Glutamatergic neuron (in vitro differentiated cells): ENCODE results near the gene MYDGF. TPM values are rescaled to one million over a fixed set of nuclear protein-coding genes. Genes with fewer than 3 reads are reported as not detected.

Source experiments
- DNase-seq: peaks from one replicate; pipeline ENCODE4 v3.0.0; 2022
- H3K27ac Mint-ChIP-seq: one replicate; pipeline ENCODE4 v1.8.0; 2020; ENCODE audit warnings: mild to moderate bottlenecking, mixed read lengths, inconsistent platforms; ENCODE audit not compliant: unreplicated experiment
- H3K27me3 Mint-ChIP-seq: one replicate; pipeline ENCODE4 v1.8.0; 2020; ENCODE audit warnings: mild to moderate bottlenecking, moderate library complexity, mixed read lengths, inconsistent platforms; ENCODE audit not compliant: unreplicated experiment
- H3K36me3 Mint-ChIP-seq: one replicate; pipeline ENCODE4 v1.8.0; 2020; ENCODE audit warnings: mild to moderate bottlenecking, mixed read lengths, inconsistent platforms; ENCODE audit not compliant: unreplicated experiment
- H3K4me1 Mint-ChIP-seq: one replicate; pipeline ENCODE4 v1.8.0; 2020; ENCODE audit warnings: mild to moderate bottlenecking, low read depth, mixed read lengths, inconsistent platforms; ENCODE audit not compliant: unreplicated experiment
- H3K4me3 Mint-ChIP-seq: one replicate; pipeline ENCODE4 v1.8.0; 2020; ENCODE audit warnings: mild to moderate bottlenecking, mixed read lengths, inconsistent platforms; ENCODE audit not compliant: unreplicated experiment
- H3K9me3 Mint-ChIP-seq: one replicate; pipeline ENCODE4 v1.8.0; 2020; ENCODE audit warnings: mild to moderate bottlenecking, moderate library complexity, mixed read lengths, inconsistent platforms; ENCODE audit not compliant: unreplicated experiment
- CTCF ChIP-seq: fragments of 200-600 bp; sonication (generic); IDR thresholded peaks from one replicate; pipeline ENCODE4 v1.5.0; 2021; ENCODE audit not compliant: partially characterized antibody, unreplicated experiment
- total RNA-seq: library from RNA; stranded (reverse); fragmentation: NEBNext Ultra II Directional; extraction: Animal tissue kit (Norgen Biotek cat#: 25700); gene quantifications from one replicate; pipeline ENCODE4 v1.2.1, GENCODE V29; 2021; ENCODE audit not compliant: unreplicated experiment

Gene MYDGF
- total RNA-seq, 1 donor from 2014 or later = 32.6 TPM

GRCh38 chr19:4619668-4620294, 50.4 kb downstream of the MYDGF start:
- H3K27ac Mint-ChIP-seq = no peak overlapping the region
- H3K27me3 Mint-ChIP-seq = peaks cover 4% of the 10 kb centered on the region
- no peak for TF ChIP-seq CTCF
- DNase-seq = no peak
- no peaks in the 10 kb centered on the region for H3K36me3 Mint-ChIP-seq
- H3K4me1 Mint-ChIP-seq = peaks cover 13% of the 10 kb centered on the region
- peaks cover 1% of the 10 kb centered on the region for H3K9me3 Mint-ChIP-seq
- no peak overlapping the region for H3K4me3 Mint-ChIP-seq

- Mint-ChIP-seq H3K4me1 (peaks cover 8% of the 10 kb centered on the region), H3K4me3 (no peak overlapping the region), H3K9me3 (peaks cover 4% of the 10 kb centered on the region), H3K27me3 (peaks cover 5% of the 10 kb centered on the region), H3K36me3 (no peaks in the 10 kb centered on the region), H3K27ac (no peak overlapping the region)
- no peak for DNase-seq
- no peak for TF ChIP-seq CTCF
Observed at GRCh38 chr19:4618019-4618418, 52.1 kb downstream of the MYDGF start.

DNA sequence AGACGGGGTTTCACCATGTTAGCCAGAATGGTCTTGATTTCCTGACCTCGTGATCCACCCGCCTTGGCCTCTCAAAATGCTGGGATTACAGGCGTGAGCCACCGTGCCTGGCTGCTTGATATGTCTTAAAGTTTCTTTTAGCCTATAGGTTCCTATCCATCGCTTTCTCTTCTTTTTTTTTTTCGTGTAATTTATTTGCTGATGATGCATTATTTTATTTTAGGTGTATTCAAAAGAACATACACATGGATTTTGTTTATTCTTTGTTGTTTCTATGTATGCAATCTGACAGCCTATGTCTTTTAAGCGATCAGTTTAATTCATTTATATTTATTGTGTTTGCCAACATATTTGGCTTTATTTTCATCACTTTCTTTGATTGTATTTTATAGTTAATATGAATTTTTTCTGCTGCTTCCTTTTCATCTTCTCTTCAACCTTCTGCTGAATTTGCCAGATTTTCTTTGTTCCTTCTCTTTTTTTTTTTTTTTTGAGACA, 56.8 kb downstream of the MYDGF start:
- H3K4me1 Mint-ChIP-seq = peaks cover 4% of the 10 kb centered on the region
- no peak for DNase-seq
- H3K27ac Mint-ChIP-seq = no peak overlapping the region
- H3K27me3 Mint-ChIP-seq = peaks cover 9% of the 10 kb centered on the region
- peaks cover 4% of the 10 kb centered on the region for H3K9me3 Mint-ChIP-seq
- H3K4me3 Mint-ChIP-seq = no peak overlapping the region
- no peaks in the 10 kb centered on the region for H3K36me3 Mint-ChIP-seq
- no peak for TF ChIP-seq CTCF

DNA sequence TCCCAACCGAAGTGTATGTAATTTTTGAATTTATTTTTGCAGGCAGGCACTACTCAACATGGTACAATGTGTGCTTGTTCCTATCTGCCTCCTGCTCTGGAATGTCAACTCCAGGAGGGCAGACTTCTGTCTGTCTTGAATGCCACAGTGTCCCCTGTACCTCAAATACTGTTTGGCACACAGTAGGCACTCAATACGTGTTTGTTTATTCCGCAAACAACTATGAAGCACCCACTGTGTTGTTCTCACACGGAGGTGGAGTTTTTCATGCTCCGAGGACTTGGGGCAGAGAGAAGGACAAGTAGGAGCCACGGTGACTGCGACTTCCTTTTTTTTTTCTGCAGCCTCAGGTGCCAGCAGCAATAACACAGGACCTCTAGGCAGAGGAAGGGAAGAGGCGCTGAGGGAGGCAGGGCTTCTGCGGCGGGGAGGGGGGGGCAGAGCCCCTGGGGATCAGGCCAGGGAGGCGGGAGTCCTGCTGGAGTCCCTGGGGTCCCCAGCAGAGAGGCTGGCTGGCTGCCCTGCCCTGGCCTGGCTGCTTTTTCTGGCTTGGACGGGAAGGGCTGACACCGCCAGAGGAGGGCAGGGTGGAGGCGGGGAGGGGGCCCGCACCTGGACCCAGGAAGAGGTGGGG, 60.1 kb downstream of the MYDGF start:
- Mint-ChIP-seq H3K4me1 (peaks cover 4% of the 10 kb centered on the region), H3K36me3 (no peaks in the 10 kb centered on the region), H3K9me3 (peaks cover 9% of the 10 kb centered on the region), H3K4me3 (no peak overlapping the region), H3K27me3 (peaks cover 8% of the 10 kb centered on the region), H3K27ac (no peak overlapping the region)
- peak; percentile 54 for DNase-seq
- TF ChIP-seq CTCF = no peak

Other genes with a start within 250 kb of the MYDGF start
- gene UBXN6, start 212.5 kb downstream of the MYDGF start, total RNA-seq = 47.9 TPM
- gene HDGFL2, start 198.0 kb downstream of the MYDGF start, total RNA-seq = 118 TPM
- gene PLIN4, start 151.9 kb downstream of the MYDGF start, total RNA-seq = 0.27 TPM
- gene PLIN5, start 135.1 kb downstream of the MYDGF start, total RNA-seq = 0.54 TPM
- gene LRG1, start 130.3 kb downstream of the MYDGF start, total RNA-seq = 1.0 TPM
- 234 TPM for gene SEMA6B, start 110.7 kb downstream of the MYDGF start, total RNA-seq
- 23.6 TPM for gene TNFAIP8L1, start 30.8 kb downstream of the MYDGF start, total RNA-seq
- 44.8 TPM for gene DPP9, start 53.5 kb upstream of the MYDGF start, total RNA-seq
- 11.3 TPM for gene FEM1A, start 121.4 kb upstream of the MYDGF start, total RNA-seq
- gene TICAM1, start 161.4 kb upstream of the MYDGF start, total RNA-seq = not detected
- 6.8 TPM for gene PLIN3, start 197.3 kb upstream of the MYDGF start, total RNA-seq
- gene ARRDC5, start 232.6 kb upstream of the MYDGF start, total RNA-seq = not detected
- gene UHRF1, start 239.2 kb upstream of the MYDGF start, total RNA-seq = 10.4 TPM